Spleen (tissue), 11 donors: ENCODE measurements around the gene AFP. TPM values are rescaled to one million over a fixed set of nuclear protein-coding genes. Genes with fewer than 3 reads are reported as not detected.

Experiments used
- DNase-seq: peaks from one replicate; pipeline ENCODE4 v3.0.0-alpha.2; 2020
- H3K27ac ChIP-seq, 8 donors: fragments of 200-600 bp; sonication (generic) in 7 of 8; 1 replicate in 4 of 8; 2 replicates in 4 of 8; pipeline versions ENCODE4 v1.5.0 to v1.8.0; 2016 to 2021; ENCODE audit warnings: inconsistent platforms in 4 of 8, mild to moderate bottlenecking in 4 of 8, moderate library complexity in 1 of 8
- H3K27me3 ChIP-seq, 7 donors: fragments of 200-600 bp; sonication (generic) in 6 of 7; replicated peaks in 1 of 7; 1 replicate in 4 of 7; 2 replicates in 3 of 7; pipeline versions ENCODE4 v1.5.0 to v1.8.0; 2016 to 2021; ENCODE audit warnings: inconsistent platforms in 3 of 7, mild to moderate bottlenecking in 1 of 7
- H3K36me3 ChIP-seq, 6 donors: fragments of 200-600 bp; sonication (generic) in 5 of 6; 1 replicate in 4 of 6; 2 replicates in 2 of 6; pipeline versions ENCODE4 v1.5.0 to v1.8.0; 2016 to 2021; ENCODE audit warnings: inconsistent platforms in 2 of 6
- H3K4me1 ChIP-seq, 6 donors: fragments of 200-600 bp; sonication (generic) in 5 of 6; 1 replicate in 3 of 6; 2 replicates in 3 of 6; pipeline versions ENCODE4 v1.5.0 to v1.8.0; 2016 to 2021; ENCODE audit warnings: inconsistent platforms in 3 of 6
- H3K4me3 ChIP-seq, 8 donors: fragments of 200-600 bp; sonication (generic) in 7 of 8; 1 replicate in 4 of 8; 2 replicates in 4 of 8; pipeline versions ENCODE4 v1.5.0 to v1.8.0; 2016 to 2021; ENCODE audit warnings: inconsistent platforms in 4 of 8, mild to moderate bottlenecking in 4 of 8, moderate library complexity in 2 of 8
- H3K9me3 ChIP-seq, 8 donors: fragments of 200-600 bp; sonication (generic) in 7 of 8; 1 replicate in 4 of 8; 2 replicates in 4 of 8; pipeline versions ENCODE4 v1.5.0 to v1.8.0; 2016 to 2021; ENCODE audit warnings: inconsistent platforms in 4 of 8
- POLR2A ChIP-seq, 3 donors: fragments of 450-650 bp; IDR thresholded peaks; one replicate each; pipeline ENCODE4 v1.5.1; 2017; ENCODE audit warnings: antibody characterized with exemption in 3 of 3, mild to moderate bottlenecking in 1 of 3
- POLR2AphosphoS5 ChIP-seq, 3 donors: sonication (generic); formaldehyde crosslinking; IDR thresholded peaks; one replicate each; pipeline ENCODE4 v1.5.1; 2017; ENCODE audit warnings: antibody characterized with exemption in 3 of 3
- WGBS, 5 donors: extraction: QIAGEN DNeasy Blood & Tissue Kit in 3 of 5; methylation state at CpG; one replicate each; pipeline versions ENCODE4 v1.1.5 to v1.1.7; 2013 to 2018; 5-methylcytosine and 5-hydroxymethylcytosine counted together
- intact Hi-C: fragments of 100-400 bp; cut with DNase I; formaldehyde crosslinking; loops from one replicate; pipeline ENCODE4 v1.15.0; 2023; ENCODE audit warnings: low total_unique reads
- polyA plus RNA-seq, 3 donors: library from polyadenylated mRNA; stranded (reverse); fragments of 200-250 nt; gene quantifications; one replicate each; pipeline ENCODE4 v1.2.1, GENCODE V29; 2013
- total RNA-seq, 7 donors: library from RNA; depleted of rRNA in 3 of 7; stranded (reverse); fragments of >200 nt in 3 of 7; fragmentation: NEBNext Ultra II Directional in 4 of 7; extraction: Animal tissue kit (Norgen Biotek cat#: 25700) in 4 of 7; gene quantifications; one replicate each; pipeline versions ENCODE4 v1.1.0 to v1.2.1, GENCODE V29; 2016 to 2021
- TF ChIP-seq, protein P1 (sequence below), 11 experiments: fragments of 200-600 bp in 7 of 11; fragments of 450-650 bp in 4 of 11; sonication (generic) in 4 of 11; IDR thresholded peaks in 8 of 11; conservative IDR thresholded peaks in 3 of 11; 1 replicate in 7 of 11; 2 replicates in 4 of 11; pipeline versions ENCODE4 v1.4.0 to v1.8.0; 2016 to 2021; ENCODE audit warnings: antibody characterized with exemption in 11 of 11, inconsistent platforms in 4 of 11, mild to moderate bottlenecking in 1 of 11
- donor health status: healthy with polysubstance abuse.
- donor health status: DM: no; HTN: no; CAD: no; lungs with moderate emphysema.
- donor health status: DM: no; HTN: no; CAD: no.
- donor health status: Bipolar disorder and iron deficiency.
- donor health status: healthy.
- donor health status: DM: no; HTN: no; CAD: no.
- donor health status: DM: yes; HTN: yes; CAD: no.

Gene AFP
- total and polyA plus RNA-seq, 10 donors, result not detected

GRCh38 chr4:73418677-73419076, 17.3 kb upstream of the AFP start:
- Histone ChIP-seq H3K36me3 (no peaks in the 10 kb centered on the region), H3K27me3 (no peaks in the 10 kb centered on the region), H3K4me1 (no peaks in the 10 kb centered on the region), H3K9me3 (no peaks in the 10 kb centered on the region), H3K27ac (no peak overlapping the region), H3K4me3 (no peak overlapping the region)
- 60 to 79% (median 62%) methylated on average over 1 of the region's 1 CpG for WGBS, 5 donors
- TF ChIP-seq POLR2A (IDR thresholded peaks at IDR 0.05), result no peak
- TF ChIP-seq POLR2AphosphoS5 (IDR thresholded peaks at IDR 0.05), result no peak
- TF ChIP-seq, protein P1, sequence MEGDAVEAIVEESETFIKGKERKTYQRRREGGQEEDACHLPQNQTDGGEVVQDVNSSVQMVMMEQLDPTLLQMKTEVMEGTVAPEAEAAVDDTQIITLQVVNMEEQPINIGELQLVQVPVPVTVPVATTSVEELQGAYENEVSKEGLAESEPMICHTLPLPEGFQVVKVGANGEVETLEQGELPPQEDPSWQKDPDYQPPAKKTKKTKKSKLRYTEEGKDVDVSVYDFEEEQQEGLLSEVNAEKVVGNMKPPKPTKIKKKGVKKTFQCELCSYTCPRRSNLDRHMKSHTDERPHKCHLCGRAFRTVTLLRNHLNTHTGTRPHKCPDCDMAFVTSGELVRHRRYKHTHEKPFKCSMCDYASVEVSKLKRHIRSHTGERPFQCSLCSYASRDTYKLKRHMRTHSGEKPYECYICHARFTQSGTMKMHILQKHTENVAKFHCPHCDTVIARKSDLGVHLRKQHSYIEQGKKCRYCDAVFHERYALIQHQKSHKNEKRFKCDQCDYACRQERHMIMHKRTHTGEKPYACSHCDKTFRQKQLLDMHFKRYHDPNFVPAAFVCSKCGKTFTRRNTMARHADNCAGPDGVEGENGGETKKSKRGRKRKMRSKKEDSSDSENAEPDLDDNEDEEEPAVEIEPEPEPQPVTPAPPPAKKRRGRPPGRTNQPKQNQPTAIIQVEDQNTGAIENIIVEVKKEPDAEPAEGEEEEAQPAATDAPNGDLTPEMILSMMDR (IDR thresholded peaks at IDR 0.05 in 8 of 11, conservative IDR thresholded peaks at IDR 0.05 in 3 of 11), result no peak
- intact Hi-C loops, result no loop called here
- DNase-seq, result no peak

DNA sequence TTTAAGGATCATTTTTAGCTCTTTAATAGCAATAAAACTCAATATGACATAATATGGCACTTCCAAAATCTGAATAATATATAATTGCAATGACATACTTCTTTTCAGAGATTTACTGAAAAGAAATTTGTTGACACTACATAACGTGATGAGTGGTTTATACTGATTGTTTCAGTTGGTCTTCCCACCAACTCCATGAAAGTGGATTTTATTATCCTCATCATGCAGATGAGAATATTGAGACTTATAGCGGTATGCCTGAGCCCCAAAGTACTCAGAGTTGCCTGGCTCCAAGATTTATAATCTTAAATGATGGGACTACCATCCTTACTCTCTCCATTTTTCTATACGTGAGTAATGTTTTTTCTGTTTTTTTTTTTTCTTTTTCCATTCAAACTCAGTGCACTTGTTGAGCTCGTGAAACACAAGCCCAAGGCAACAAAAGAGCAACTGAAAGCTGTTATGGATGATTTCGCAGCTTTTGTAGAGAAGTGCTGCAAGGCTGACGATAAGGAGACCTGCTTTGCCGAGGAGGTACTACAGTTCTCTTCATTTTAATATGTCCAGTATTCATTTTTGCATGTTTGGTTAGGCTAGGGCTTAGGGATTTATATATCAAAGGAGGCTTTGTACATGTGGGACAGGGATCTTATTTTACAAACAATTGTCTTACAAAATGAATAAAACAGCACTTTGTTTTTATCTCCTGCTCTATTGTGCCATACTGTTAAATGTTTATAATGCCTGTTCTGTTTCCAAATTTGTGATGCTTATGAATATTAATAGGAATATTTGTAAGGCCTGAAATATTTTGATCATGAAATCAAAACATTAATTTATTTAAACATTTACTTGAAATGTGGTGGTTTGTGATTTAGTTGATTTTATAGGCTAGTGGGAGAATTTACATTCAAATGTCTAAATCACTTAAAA, 16.6 kb upstream of the AFP start:
- H3K27me3 ChIP-seq, result no peaks in the 10 kb centered on the region
- no peak overlapping the region for H3K27ac ChIP-seq
- intact Hi-C loops, result no loop called here
- H3K4me3 ChIP-seq, result no peak overlapping the region
- TF ChIP-seq POLR2A (IDR thresholded peaks at IDR 0.05), result no peak
- TF ChIP-seq, protein P1 (IDR thresholded peaks at IDR 0.05 in 8 of 11, conservative IDR thresholded peaks at IDR 0.05 in 3 of 11), result no peak
- no peak for TF ChIP-seq POLR2AphosphoS5 (IDR thresholded peaks at IDR 0.05)
- no peak for DNase-seq
- no peaks in the 10 kb centered on the region for H3K9me3 ChIP-seq
- no peaks in the 10 kb centered on the region for H3K36me3 ChIP-seq
- no peaks in the 10 kb centered on the region for H3K4me1 ChIP-seq
- 74 to 78% (median 75%) methylated on average over 7 of the region's 7 CpGs for WGBS, 5 donors

- Histone ChIP-seq H3K27ac (no peak overlapping the region), H3K36me3 (no peaks in the 10 kb centered on the region), H3K4me1 (no peaks in the 10 kb centered on the region), H3K9me3 (no peaks in the 10 kb centered on the region), H3K4me3 (no peak overlapping the region), H3K27me3 (no peaks in the 10 kb centered on the region)
- whole genome bisulfite sequencing, 5 donors, result 96 to 97% (median 96%) methylated on average over 2 of the region's 2 CpGs
- TF ChIP-seq, protein P1 (IDR thresholded peaks at IDR 0.05 in 8 of 11, conservative IDR thresholded peaks at IDR 0.05 in 3 of 11), result no peak
- TF ChIP-seq POLR2A (IDR thresholded peaks at IDR 0.05), result no peak
- no peak for TF ChIP-seq POLR2AphosphoS5 (IDR thresholded peaks at IDR 0.05)
- intact Hi-C loops, result no loop called here
- no peak for DNase-seq
Observed at GRCh38 chr4:73420615-73421014, 15.4 kb upstream of the AFP start.

DNA sequence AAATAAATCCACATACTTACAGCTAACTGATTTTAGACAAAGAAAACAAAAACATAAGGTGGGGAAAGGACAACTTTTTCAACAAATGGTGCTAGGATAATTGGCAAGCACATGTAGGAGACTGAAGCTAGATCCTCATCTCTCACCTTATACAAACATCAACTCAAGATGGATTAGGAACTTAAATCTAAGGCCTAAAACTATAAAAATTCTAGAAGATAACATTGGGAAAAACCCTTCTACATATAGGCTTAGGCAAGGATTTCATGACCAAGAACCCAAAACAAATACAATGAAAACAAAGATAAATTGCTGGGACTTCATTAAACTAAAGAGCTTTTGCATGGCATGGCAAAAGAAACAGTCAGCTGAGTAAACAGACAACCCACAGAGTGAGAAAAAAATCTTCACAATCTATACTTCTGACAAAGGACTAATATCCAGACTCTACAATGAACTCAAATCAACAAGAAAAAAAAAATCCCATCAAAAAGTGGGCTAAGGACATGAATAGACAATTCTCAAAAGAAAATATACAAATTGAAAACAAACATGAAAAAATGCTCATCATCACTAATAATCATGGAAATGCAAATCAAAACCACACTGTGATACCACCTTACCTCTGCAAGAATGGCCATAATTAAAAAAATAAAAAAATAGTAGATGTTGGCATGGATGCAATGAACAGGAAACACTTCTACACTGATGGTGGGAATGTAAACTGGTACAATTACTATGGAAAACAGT, 14.1 kb upstream of the AFP start:
- Histone ChIP-seq H3K27ac (no peak overlapping the region), H3K27me3 (no peaks in the 10 kb centered on the region)

More for the DNA sequence above, 14.1 kb upstream of the AFP start:
- intact Hi-C loops, result no loop called here
- Histone ChIP-seq H3K9me3 (no peaks in the 10 kb centered on the region), H3K4me3 (no peak overlapping the region), H3K4me1 (no peaks in the 10 kb centered on the region), H3K36me3 (no peaks in the 10 kb centered on the region)
- TF ChIP-seq POLR2AphosphoS5 (IDR thresholded peaks at IDR 0.05), result no peak
- TF ChIP-seq POLR2A (IDR thresholded peaks at IDR 0.05), result no peak
- TF ChIP-seq, protein P1 (IDR thresholded peaks at IDR 0.05 in 8 of 11, conservative IDR thresholded peaks at IDR 0.05 in 3 of 11), result no peak
- DNase-seq, result no peak
